Stimulated activated CD4-positive, alpha-beta T cell treated with anti-CD3 and anti-CD28 coated beads, Interleukin-12 subunit alpha, Interleukin-12 subunit beta, amount 100 ng/mL, for 4 hours (primary cell): ENCODE measurements around the gene WFS1.

ENCODE experiments used
- DNase-seq: peaks from one replicate; pipeline ENCODE4 v3.0.0-alpha.2; 2020

WFS1 gene

GRCh38 chr4:6269616-6270511, at the start of gene WFS1:
Gene WFS1, plus strand, starts transcription at chr4:6269850. Its CDS starts 7,606 bp downstream, at chr4:6277456.
- DNase-seq = peak; percentile 98

- no peak for DNase-seq
Observed at GRCh38 chr4:6221301-6221850, 48.3 kb upstream of the WFS1 start.

- DNase-seq = no peak
Observed at GRCh38 chr4:6221851-6222760, 47.5 kb upstream of the WFS1 start.

GRCh38 chr4:6222761-6223292, 46.8 kb upstream of the WFS1 start:
- no peak for DNase-seq

GRCh38 chr4:6224735-6225134, 44.9 kb upstream of the WFS1 start:
- no peak for DNase-seq

- no peak for DNase-seq
Observed at GRCh38 chr4:6225469-6225868, 44.2 kb upstream of the WFS1 start.

GRCh38 chr4:6226506-6226905, 43.1 kb upstream of the WFS1 start:
- DNase-seq = no peak

- DNase-seq = no peak
Observed at GRCh38 chr4:6227412-6228157, 42.1 kb upstream of the WFS1 start.

GRCh38 chr4:6228158-6229067, 41.2 kb upstream of the WFS1 start:
- DNase-seq = no peak

- no peak for DNase-seq
Observed at GRCh38 chr4:6229095-6229494, 40.6 kb upstream of the WFS1 start.

- DNase-seq = no peak
Observed at GRCh38 chr4:6229671-6230501, 39.8 kb upstream of the WFS1 start.

GRCh38 chr4:6230502-6230785, 39.2 kb upstream of the WFS1 start:
- DNase-seq = no peak

- DNase-seq = no peak
Observed at GRCh38 chr4:6230827-6231662, 38.6 kb upstream of the WFS1 start.

GRCh38 chr4:6231663-6232165, 37.9 kb upstream of the WFS1 start:
- DNase-seq = no peak

GRCh38 chr4:6232836-6233785, 36.5 kb upstream of the WFS1 start:
- DNase-seq = no peak

- no peak for DNase-seq
Observed at GRCh38 chr4:6233929-6234328, 35.7 kb upstream of the WFS1 start.

GRCh38 chr4:6235012-6235411, 34.6 kb upstream of the WFS1 start:
- DNase-seq = no peak
